Epidermal melanocyte (primary cell): Measurements from ENCODE around the gene SLC16A10.
A peak's percentile ranks its signal among the peaks of the same experiment; 100 is the strongest.
"Not testable (repeated sequence)": the region's sequence is repeated elsewhere in the genome, so short reads cannot be mapped to it uniquely, and the experiment has no call there.

ENCODE experiments used
- DNase-seq: peaks from one replicate; pipeline ENCODE4 v3.0.0; 2011; ENCODE audit warnings: low spot score; ENCODE audit not compliant: insufficient read length

The SLC16A10 gene

DNA sequence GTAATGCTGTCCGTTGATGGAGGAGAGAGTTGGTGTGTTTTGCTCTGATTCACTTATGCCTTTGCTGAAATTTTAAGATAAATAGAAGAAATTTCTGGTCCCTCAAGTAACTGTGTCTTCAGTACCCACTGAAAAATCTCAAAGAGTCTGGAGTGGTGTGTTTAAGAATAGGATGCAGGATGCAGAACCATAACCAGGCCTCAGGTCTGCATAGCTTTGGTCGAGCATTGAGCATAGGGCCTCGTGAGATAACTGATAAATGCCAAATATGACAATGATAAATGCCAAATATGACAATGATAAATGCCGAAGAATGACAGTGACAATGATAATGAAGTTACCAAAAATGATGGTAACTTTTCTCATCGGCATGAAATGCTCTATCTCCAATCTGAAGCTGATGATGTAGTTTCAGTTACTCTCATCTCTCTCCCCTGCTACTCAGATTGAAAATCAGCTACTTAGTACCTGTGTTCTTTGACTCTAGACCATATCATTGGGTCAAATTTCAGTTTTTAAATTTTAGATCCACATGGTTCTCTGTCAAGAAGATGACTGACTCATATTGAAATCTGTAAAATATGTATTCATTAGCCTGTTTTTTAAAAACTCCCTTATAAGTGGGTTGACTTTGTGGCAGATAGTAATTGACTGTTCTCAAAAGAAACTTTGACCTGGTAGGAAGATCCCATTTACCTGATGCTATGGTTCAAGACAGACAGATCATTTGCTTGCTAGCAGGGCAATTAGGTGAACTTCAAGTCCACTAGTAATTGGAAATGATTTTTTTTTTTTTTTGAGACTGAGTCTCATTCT is 96.6 kb downstream of the SLC16A10 start:
- DNase-seq = no peak

- no peak for DNase-seq
These were observed 97.7 kb downstream of the SLC16A10 start for GRCh38 chr6:111184827-111185532.

- DNase-seq = no peak
These were observed 98.7 kb downstream of the SLC16A10 start for GRCh38 chr6:111185954-111186353.

- DNase-seq = no peak
These were observed 100.6 kb downstream of the SLC16A10 start for GRCh38 chr6:111187874-111188273.

DNA sequence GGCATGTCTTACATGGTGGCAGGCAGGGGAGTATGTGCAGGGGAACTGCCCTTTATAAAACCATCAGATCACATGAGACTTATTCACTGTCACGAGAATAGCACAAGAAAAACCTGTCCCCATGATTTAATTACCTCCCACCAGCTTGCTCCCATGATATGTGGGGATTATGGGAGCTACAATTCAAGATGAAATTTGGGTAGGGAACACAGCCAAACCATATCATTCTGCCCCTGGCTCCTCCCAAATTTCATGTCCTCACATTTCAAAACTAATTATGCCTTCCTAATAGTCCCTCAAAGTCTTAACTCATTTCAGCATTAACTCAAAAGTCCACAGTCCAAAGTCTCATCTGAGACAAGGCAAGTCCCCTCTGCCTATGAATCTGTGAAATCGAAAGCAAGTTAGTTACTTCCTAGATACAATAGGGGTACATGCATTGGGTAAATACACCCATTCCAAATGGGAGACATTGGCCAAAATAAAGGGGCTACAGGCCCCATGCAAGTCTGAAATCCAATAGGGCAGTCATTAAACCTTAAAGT is 102.4 kb downstream of the SLC16A10 start:
- DNase-seq = not testable (repeated sequence)

DNA sequence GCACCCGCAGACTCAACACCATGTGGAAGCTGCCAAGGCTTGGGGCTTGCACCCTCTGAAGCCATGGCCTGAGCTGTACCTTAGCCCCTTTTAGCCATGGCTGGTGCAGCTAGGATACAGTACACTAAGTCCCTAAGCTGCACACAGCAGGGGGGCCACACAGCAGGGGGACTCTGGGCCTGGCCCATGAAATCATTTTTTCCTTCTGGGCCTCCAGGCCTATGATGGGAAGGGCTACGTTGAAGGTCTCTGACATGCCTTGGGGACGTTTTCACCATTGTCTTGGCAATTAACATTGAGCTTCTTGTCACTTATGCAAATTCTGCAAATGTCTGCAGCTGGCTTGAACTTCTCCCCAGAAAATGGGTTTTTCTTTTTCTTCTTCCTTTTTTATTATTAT is 103.3 kb downstream of the SLC16A10 start:
- DNase-seq = no peak

DNA sequence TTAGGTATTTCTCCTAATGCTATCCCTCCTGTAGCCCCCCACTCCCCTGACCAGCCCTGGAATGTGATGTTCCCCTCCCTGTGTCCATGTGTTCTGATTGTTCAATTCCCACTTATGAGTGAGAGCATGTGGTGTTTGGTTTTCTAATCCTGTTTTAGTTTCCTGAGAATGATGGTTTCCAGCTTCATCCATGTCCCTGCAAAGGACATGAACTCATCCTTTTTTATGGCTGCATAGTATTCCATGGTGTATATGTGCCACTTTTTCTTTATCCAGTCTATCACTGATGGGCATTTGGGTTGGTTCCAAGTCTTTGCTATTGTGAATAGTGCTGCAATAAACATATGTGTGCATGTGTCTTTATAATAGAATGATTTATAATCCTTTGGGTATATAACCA is 103.8 kb downstream of the SLC16A10 start:
- DNase-seq = not testable (repeated sequence)

GRCh38 chr6:111192911-111193555 is 105.7 kb downstream of the SLC16A10 start:
- DNase-seq = no peak

DNA sequence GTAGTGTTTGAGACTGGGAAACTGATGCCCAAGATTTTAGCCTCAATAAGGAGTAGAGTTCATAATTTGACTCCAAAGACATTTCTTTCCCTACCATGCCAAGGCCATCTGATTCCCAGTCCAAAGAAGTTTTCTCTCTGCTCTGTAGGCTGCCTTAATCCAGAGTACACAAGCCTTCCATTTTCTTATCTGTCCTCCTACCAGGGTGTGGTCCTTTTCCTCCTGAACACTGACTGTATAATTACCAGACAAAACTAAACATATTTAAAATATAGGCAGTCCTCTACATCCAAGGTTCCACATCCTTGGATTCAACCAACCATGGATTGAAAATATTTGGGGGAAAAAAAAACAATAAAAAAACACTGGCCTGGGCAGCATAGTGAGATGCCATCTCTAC is 108.4 kb downstream of the SLC16A10 start:
- DNase-seq = no peak

- DNase-seq = no peak
These were observed 111.5 kb downstream of the SLC16A10 start for GRCh38 chr6:111198841-111199240.

GRCh38 chr6:111199935-111200334 is 112.6 kb downstream of the SLC16A10 start:
- DNase-seq = no peak

GRCh38 chr6:111200350-111201243 is 113.3 kb downstream of the SLC16A10 start:
- DNase-seq = no peak

- DNase-seq = no peak
These were observed 113.9 kb downstream of the SLC16A10 start for GRCh38 chr6:111201244-111201554.

DNA sequence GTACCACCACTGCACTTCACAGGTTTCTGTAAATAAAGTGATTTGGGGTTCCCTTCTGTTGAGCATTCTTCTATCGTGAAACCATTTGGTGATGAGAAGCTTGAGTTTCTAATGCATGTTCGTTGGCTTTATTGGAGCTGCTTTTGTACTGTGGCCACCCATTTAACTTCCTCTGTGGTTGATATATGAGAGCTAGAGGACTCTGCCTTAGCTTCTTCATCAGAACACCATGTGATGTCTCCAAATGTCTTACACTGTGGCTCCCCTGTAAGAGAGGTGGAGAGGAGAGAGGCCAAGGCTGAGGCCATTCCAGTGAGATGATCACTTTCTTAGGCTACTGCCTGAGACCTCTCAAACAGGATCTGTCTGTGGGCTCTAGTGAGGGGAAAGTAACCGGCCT is 114.5 kb downstream of the SLC16A10 start:
- no peak for DNase-seq

DNA sequence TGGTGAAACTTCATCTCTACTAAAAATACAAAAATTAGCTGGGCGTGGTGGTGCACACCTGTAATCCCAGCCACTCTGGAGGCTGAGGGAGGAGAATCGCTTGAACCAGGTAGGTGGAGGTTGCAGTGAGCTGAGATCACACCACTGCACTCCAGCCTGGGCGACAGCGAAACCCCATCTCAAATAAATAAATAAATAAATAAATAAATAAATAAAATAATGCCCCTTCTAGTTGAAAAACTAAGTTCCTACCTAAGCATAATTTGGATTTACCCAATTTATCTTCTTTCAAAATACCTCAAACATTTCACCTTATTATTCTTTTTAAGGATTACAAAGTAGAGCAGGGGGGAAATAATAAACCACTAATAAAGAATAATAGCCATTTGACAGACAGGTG is 116.2 kb downstream of the SLC16A10 start:
- not testable (repeated sequence) for DNase-seq

DNA sequence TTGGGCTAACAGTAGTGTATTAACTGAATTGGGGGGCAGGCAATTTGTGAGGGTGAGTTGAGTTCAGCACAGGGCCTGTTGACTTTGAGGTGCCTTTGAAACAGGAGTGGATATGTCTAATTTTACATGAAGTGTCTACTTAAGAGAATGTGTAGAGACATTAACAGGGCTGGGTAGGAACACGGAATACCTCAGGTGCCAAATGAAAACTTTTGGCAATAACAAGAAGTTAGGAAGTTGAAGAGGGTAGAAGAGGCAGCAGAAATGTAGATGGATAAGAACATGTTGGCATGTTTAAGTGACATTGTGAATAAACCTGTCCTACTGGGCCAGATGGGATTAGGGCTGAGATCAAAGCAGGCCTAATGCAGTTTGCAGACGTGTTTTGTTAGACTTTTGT is 117.0 kb downstream of the SLC16A10 start:
- DNase-seq = no peak

DNA sequence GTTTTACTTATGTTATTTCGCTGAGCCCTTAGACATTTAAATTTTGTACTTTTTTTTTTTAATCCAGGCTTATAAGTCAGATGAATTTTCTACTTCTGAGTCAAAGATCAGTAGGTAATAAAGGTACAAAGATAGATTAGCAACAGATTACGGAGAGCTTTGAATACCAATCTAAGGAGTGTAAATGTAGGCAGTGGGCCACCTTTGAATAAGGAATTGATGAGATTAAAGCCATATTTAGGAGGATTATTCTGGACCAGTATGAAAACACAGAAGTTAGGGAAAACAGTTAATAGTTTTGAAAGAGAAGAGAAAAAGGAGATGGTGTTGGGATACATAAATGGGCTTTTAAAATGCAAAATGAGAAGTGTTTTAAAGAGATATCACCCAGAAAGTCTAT is 117.6 kb downstream of the SLC16A10 start:
- no peak for DNase-seq

- DNase-seq = no peak
These were observed 118.2 kb downstream of the SLC16A10 start for GRCh38 chr6:111205502-111205901.

- peak; percentile 58 for DNase-seq
These were observed 120.0 kb downstream of the SLC16A10 start for GRCh38 chr6:111207141-111207858.

DNA sequence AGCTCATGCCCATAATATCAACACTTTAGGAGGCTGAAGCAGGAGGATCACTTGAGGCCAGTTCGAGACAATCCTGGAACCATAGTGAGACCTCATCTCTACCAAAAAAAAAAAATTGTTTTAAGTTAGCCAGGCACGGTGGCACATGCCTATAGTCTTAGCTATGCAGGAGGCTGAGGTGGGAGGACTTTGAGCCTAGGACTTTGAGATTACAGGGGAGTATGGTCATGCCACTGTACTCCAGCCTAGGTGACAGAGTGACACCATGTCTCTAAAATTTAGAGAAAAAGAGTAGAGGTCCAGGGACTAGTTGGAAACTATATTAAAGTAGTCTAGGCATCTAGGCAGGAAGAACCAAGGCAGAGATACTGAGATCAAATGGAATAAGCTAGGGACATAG is 121.6 kb downstream of the SLC16A10 start:
- DNase-seq = no peak
